Esophagus squamous epithelium (tissue), 5 donors: ENCODE data around the gene TFB1M. TPM values are rescaled to one million over a fixed set of nuclear protein-coding genes. Genes with fewer than 3 reads are reported as not detected.
"Not testable (repeated sequence)": the region's sequence is repeated elsewhere in the genome, so short reads cannot be mapped to it uniquely, and the experiment has no call there.

Experiments
- DNase-seq: peaks from one replicate; lab custom pipeline; 2025; lab: John Stamatoyannopoulos, UW
- H3K27ac ChIP-seq, 4 donors: fragments of 200-600 bp; sonication (generic); one replicate each; pipeline ENCODE4 v1.5.1; 2016 to 2019; ENCODE audit warnings: mild to moderate bottlenecking in 1 of 4
- H3K27me3 ChIP-seq, 4 donors: fragments of 200-600 bp; sonication (generic); 1 replicate in 3 of 4; 2 replicates in 1 of 4; pipeline versions ENCODE4 v1.5.1 to v1.6.0; 2017 to 2021; ENCODE audit warnings: antibody characterized with exemption in 1 of 4
- H3K36me3 ChIP-seq, 3 donors: fragments of 200-600 bp; sonication (generic); one replicate each; pipeline ENCODE4 v1.5.1; 2016 to 2019
- H3K4me1 ChIP-seq, 3 donors: fragments of 200-600 bp; sonication (generic); one replicate each; pipeline ENCODE4 v1.5.1; 2017 to 2019
- H3K4me3 ChIP-seq, 4 donors: fragments of 200-600 bp; sonication (generic); 1 replicate in 3 of 4; 2 replicates in 1 of 4; pipeline ENCODE4 v1.5.1; 2016 to 2019; ENCODE audit warnings: mild to moderate bottlenecking in 2 of 4, moderate library complexity in 1 of 4
- H3K9me3 ChIP-seq, 3 donors: fragments of 200-600 bp; sonication (generic); one replicate each; pipeline ENCODE4 v1.5.1; 2016 to 2019
- POLR2A ChIP-seq, 4 donors: fragments of 450-650 bp; IDR thresholded peaks; one replicate each; pipeline ENCODE4 v1.6.1; 2017; ENCODE audit warnings: antibody characterized with exemption in 4 of 4, mild to moderate bottlenecking in 4 of 4, moderate library complexity in 3 of 4
- WGBS, 2 donors: methylation state at CpG; one replicate each; pipeline ENCODE4 v1.1.5; 2018; 5-methylcytosine and 5-hydroxymethylcytosine counted together
- intact Hi-C: fragments of 100-400 bp; cut with DNase I; formaldehyde crosslinking; loops from one replicate; pipeline ENCODE4 v1.15.0; 2022
- total RNA-seq, 4 donors: library from RNA; depleted of rRNA; stranded (reverse); fragments of >200 nt; gene quantifications; one replicate each; pipeline ENCODE4 v1.1.0, GENCODE V29; 2016
- TF ChIP-seq, protein P1 (sequence below), 6 experiments: fragments of 450-650 bp in 4 of 6; fragments of 200-600 bp in 2 of 6; sonication (generic) in 2 of 6; IDR thresholded peaks; one replicate each; pipeline ENCODE4 v1.5.1; 2016 to 2019; ENCODE audit warnings: antibody characterized with exemption in 6 of 6, mild to moderate bottlenecking in 4 of 6, moderate library complexity in 4 of 6
- donor health status: DM: yes; HTN: yes; CAD: no.

The TFB1M gene
- total RNA-seq, 4 donors from 2014 or later = 11.2 to 15.6 (median 11.4) TPM

DNA sequence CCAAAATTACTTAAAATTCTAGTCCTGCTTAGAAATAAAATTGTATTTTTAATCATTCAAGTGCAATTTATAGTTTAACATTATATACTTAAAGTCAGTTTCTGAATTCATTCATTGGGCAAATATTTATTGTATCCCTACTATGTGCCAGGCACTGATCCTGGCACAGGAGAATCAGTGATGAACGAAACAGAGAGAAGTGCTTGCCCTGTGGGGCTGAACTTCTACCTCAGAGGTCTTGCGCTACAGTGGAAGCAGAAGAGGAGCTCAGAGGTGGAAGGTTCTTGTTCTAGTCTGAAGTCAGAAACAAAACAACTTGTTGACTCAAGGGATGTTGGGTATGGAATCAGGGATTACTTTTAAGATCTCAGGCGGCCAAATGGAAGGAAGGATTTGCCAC, 44.5 kb downstream of the TFB1M start:
- H3K36me3 ChIP-seq = peaks cover 0 to 8% (median 0%) of the 10 kb centered on the region in 3 donors
- TF ChIP-seq POLR2A (IDR thresholded peaks at IDR 0.05) = no peak
- TF ChIP-seq, protein P1, sequence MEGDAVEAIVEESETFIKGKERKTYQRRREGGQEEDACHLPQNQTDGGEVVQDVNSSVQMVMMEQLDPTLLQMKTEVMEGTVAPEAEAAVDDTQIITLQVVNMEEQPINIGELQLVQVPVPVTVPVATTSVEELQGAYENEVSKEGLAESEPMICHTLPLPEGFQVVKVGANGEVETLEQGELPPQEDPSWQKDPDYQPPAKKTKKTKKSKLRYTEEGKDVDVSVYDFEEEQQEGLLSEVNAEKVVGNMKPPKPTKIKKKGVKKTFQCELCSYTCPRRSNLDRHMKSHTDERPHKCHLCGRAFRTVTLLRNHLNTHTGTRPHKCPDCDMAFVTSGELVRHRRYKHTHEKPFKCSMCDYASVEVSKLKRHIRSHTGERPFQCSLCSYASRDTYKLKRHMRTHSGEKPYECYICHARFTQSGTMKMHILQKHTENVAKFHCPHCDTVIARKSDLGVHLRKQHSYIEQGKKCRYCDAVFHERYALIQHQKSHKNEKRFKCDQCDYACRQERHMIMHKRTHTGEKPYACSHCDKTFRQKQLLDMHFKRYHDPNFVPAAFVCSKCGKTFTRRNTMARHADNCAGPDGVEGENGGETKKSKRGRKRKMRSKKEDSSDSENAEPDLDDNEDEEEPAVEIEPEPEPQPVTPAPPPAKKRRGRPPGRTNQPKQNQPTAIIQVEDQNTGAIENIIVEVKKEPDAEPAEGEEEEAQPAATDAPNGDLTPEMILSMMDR (IDR thresholded peaks at IDR 0.05) = no peak
- H3K9me3 ChIP-seq = no peaks in the 10 kb centered on the region
- peaks cover 7 to 48% (median 21%) of the 10 kb centered on the region in 3 donors for H3K4me1 ChIP-seq
- 83 to 93% methylated on average over 3 of the region's 3 CpGs for WGBS, 2 donors
- H3K4me3 ChIP-seq = no peak overlapping the region
- DNase-seq = no peak
- no peak overlapping the region for H3K27ac ChIP-seq
- intact Hi-C loops = no loop called here
- H3K27me3 ChIP-seq = no peaks in the 10 kb centered on the region

DNA sequence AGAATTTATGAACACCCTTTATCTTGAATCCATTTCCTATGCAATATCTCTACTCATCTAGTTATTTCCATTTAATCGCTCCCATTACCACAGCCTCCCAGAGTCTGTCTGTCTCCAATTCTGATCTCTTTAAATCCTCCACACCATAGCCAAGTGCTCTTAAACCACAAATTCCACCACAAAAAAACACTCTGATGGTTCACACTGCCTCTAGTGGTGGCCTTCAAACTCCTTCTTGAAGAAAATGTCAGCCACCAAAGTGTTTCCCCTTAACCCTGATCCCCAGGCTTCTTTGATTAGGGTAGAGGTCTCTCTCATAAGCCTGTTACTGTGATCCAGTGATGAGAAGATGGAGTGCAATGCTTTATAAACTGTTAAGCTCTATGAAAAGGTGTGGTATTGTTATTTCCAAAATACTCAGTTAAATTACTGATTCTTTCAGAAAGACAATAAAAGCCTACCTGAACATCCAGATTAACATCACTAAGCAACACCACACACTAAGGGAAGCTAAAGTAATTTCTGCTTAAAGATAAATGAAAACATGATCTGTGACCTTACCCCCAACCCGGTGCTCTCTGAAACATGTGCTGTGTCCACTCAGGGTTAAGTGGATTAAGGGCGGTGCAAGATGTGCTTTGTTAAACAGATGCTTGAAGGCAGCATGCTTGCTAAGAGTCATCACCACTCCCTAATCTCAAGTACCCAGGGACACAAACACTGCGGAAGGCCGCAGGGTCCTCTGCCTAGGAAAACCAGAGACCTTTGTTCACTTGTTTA, 46.0 kb downstream of the TFB1M start:
- intact Hi-C loops, H3K9me3 ChIP-seq, H3K27me3 ChIP-seq, H3K4me3 ChIP-seq, DNase-seq, H3K36me3 ChIP-seq: not testable (repeated sequence)
- TF ChIP-seq, protein P1 (IDR thresholded peaks at IDR 0.05) = peak in 4 of 6 experiments; percentile 10 to 47 (median 32)
- Histone ChIP-seq H3K27ac (peak overlapping the region in 2 of 4 donors; percentile 43 to 56), H3K4me1 (peaks cover 8 to 43% (median 10%) of the 10 kb centered on the region in 3 donors)
- WGBS, 2 donors = 90 to 100% methylated on average over 1 to 3 of the region's 5 CpGs

DNA sequence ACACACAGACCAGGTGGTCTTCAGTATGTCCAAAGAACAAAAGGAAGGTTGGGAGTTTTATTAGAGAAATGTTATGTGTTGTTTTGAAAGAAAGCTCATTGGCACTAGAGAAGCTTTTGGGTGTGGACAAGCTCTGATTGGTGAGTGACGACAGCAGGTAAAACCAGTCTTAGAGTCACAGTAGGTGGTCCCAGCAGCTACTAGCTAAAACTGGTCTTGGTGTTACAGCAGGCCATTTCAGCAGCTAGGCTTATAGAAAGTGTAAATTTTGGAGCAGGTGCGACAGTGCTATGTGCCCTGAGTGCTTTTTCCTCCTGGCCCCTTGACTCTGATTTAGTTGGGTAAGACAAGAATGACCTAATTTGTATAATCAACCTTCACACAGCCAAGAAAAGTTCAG, 46.9 kb downstream of the TFB1M start:
- H3K4me3 ChIP-seq = no peak overlapping the region
- peaks cover 0 to 8% (median 0%) of the 10 kb centered on the region in 3 donors for H3K36me3 ChIP-seq
- DNase-seq = no peak
- peaks cover 4 to 34% (median 7%) of the 10 kb centered on the region in 3 donors for H3K4me1 ChIP-seq
- no peaks in the 10 kb centered on the region for H3K9me3 ChIP-seq
- intact Hi-C loops = no loop called here
- TF ChIP-seq, protein P1 (IDR thresholded peaks at IDR 0.05) = no peak
- no peak for TF ChIP-seq POLR2A (IDR thresholded peaks at IDR 0.05)
- 61 to 68% methylated on average over 2 of the region's 2 CpGs for WGBS, 2 donors
- H3K27ac ChIP-seq = peak overlapping the region in 3 of 4 donors; percentile 4 to 56 (median 43)
- H3K27me3 ChIP-seq = no peaks in the 10 kb centered on the region

DNA sequence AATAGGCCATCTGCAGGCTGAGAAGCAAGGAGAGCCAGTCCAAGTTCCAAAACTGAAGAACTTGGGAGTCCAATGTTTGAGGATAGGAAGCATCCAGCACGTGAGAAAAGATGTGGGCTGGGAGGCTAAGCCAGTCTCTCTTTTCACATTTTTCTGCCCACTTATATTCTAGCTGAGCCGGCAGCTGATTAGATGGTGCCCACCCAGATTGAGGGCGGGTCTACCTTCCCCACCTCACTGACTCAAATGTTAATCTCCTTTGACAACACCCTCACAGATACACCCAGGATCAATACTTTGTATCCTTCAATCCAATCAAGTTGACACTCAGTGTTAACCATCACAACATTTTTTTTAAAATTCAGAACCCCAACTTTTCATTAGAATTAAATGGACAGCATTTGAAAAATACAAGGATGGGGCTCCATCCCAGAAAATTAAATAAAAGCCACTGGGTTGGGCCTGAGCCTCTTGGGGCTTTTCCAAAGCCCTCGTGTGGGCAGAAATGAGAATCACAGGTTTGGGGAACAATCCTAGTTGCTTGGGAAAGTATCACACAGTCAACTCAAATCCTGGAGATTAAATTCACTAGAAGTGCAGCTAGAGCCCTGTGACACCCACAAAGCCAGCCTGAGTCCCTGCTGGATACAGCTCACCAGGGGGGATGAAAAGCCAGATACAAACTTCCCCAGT, 48.3 kb downstream of the TFB1M start:
- 88 to 89% methylated on average over 4 of the region's 4 CpGs for WGBS, 2 donors
- no peak for TF ChIP-seq POLR2A (IDR thresholded peaks at IDR 0.05)
- TF ChIP-seq, protein P1 (IDR thresholded peaks at IDR 0.05) = peak in 2 of 6 experiments; percentile 11 to 13
- Histone ChIP-seq H3K27me3 (no peaks in the 10 kb centered on the region), H3K9me3 (no peaks in the 10 kb centered on the region), H3K27ac (no peak overlapping the region), H3K4me3 (no peak overlapping the region), H3K4me1 (peaks cover 4 to 28% (median 6%) of the 10 kb centered on the region in 3 donors), H3K36me3 (peaks cover 0 to 8% (median 0%) of the 10 kb centered on the region in 3 donors)
- intact Hi-C loops = no loop called here
- DNase-seq = no peak
